ENCODE data around the gene EFEMP2.

Gene EFEMP2

DNA sequence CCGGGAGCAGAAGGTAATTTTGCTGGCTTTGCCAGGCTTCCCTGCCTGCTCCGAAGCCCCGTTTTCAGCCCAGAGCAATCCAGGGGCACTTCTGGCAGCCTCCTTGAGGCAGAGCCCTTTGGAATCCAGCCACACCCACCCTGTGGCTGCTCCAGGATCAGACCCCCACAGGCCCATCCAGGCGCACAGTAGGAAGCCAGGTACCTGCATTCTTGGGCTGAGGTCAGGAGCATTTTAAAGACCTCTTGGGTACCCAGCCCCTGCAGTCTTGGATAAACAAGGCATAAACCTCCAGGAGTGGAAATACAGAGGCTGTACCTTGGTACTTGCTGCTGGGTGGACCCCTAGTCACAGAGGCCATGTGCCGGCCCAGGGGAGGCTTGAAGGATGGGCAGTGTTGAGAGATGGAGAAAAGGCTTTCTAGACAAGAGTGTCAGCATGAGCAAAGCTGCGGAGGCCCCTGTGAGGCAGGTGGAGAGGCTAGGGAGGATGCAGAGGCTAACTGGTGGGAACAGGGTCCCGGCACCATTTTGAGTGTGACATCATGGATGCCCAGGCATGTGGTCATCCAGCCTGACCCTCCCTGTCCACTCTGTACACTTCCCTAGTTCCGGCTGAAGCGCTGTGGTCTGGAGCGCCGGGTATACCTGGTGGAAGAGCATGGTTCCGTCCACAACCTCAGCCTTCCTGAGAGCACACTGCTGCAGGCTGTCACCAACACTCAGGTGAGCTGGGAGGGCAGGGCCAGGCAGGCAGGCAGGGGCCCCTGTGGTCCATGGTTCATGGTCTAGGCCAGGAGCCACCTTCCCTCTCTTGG, 8.5 kb downstream of the EFEMP2 start:
- H3K4me3 ChIP-seq (ENCODE audit: low read depth, low read length): no peak overlapping the region
- peaks cover 15% of the 10 kb centered on the region for H3K4me1 ChIP-seq (ENCODE audit: control insufficient read depth, insufficient read depth, low read length)
- no peak overlapping the region for H3K9ac ChIP-seq (ENCODE audit: low read length)
- no peaks in the 10 kb centered on the region for H3K9me3 ChIP-seq (ENCODE audit: control insufficient read depth, insufficient read depth, low read depth, low read length)
- H3K36me3 ChIP-seq (ENCODE audit: control insufficient read depth, insufficient read depth, low read length): peaks cover 56% of the 10 kb centered on the region
- no peak overlapping the region for H3K27ac ChIP-seq (ENCODE audit: low read depth, low read length)
- no peaks in the 10 kb centered on the region for H3K27me3 ChIP-seq (ENCODE audit: control insufficient read depth, insufficient read depth, low read length)

DNA sequence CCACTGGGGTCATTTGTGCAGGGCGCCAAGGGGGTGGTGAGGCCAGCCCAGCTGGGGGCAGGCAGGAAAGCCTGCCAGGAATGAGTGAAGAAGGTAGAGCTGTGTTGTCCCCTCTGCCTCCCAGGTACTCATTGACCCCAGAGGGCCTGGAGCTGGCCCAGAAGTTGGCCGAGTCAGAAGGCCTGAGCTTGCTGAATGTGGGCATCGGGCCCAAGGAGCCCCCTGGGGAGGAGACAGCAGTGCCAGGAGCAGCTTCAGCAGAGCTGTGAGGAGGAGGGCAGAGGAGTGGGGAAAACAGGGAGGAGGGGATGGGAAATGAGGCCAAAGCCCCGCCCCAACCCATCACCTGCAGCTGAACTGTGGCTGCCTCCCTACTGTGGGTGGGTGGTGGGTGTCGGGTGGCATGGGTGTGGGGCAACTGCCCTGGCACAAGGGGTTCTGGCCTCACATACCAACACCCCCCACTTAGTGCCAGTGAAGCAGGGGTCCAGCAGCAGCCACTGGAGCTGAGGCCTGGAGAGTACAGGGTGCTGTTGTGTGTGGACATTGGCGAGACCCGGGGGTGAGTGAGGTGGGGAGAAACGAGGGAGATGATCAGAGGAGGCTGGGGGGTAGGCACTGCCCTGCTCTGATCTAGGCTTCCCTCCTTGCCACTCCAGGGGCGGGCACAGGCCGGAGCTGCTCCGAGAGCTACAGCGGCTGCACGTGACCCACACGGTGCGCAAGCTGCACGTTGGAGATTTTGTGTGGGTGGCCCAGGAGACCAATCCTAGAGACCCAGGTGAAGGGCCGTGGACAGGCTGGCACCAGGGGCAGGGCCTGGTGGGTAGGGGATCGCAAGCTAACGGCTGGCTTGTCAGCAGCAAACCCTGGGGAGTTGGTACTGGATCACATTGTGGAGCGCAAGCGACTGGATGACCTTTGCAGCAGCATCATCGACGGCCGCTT, 9.4 kb downstream of the EFEMP2 start:
- Histone ChIP-seq H3K27ac (ENCODE audit: low read depth, low read length) (no peak overlapping the region), H3K36me3 (ENCODE audit: control insufficient read depth, insufficient read depth, low read length) (peaks cover 56% of the 10 kb centered on the region), H3K27me3 (ENCODE audit: control insufficient read depth, insufficient read depth, low read length) (no peaks in the 10 kb centered on the region), H3K4me3 (ENCODE audit: low read depth, low read length) (no peak overlapping the region), H3K9me3 (ENCODE audit: control insufficient read depth, insufficient read depth, low read depth, low read length) (no peaks in the 10 kb centered on the region), H3K9ac (ENCODE audit: low read length) (no peak overlapping the region), H3K4me1 (ENCODE audit: control insufficient read depth, insufficient read depth, low read length) (peaks cover 15% of the 10 kb centered on the region)

DNA sequence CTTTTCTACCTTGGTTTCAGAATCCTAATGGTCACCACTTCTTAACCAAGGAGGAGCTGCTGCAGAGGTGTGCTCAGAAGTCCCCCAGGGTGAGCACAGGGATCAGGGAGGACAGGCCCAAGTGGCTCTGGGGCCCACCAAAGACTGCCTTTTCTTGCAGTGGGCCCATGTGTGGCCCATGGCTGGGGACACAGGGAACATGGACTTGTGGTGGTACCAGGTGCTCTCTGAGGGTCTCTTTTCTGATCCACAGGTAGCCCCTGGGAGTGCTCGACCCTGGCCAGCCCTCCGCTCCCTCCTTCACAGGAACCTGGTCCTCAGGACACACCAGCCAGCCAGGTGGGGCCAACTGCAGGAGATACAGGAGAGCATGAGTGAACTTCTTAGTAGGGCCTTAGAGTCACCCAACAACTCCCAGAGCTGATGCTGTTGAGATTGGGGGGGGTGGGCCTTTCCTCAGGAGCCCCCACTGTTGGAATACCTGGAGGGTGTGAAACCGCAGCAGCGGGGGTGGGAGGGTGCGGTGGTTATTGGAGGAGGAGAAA, 10.3 kb downstream of the EFEMP2 start:
- H3K4me3 ChIP-seq (ENCODE audit: low read depth, low read length): no peak overlapping the region
- no peaks in the 10 kb centered on the region for H3K27me3 ChIP-seq (ENCODE audit: control insufficient read depth, insufficient read depth, low read length)
- H3K4me1 ChIP-seq (ENCODE audit: control insufficient read depth, insufficient read depth, low read length): peaks cover 14% of the 10 kb centered on the region
- no peaks in the 10 kb centered on the region for H3K9me3 ChIP-seq (ENCODE audit: control insufficient read depth, insufficient read depth, low read depth, low read length)
- H3K27ac ChIP-seq (ENCODE audit: low read depth, low read length): no peak overlapping the region
- peaks cover 56% of the 10 kb centered on the region for H3K36me3 ChIP-seq (ENCODE audit: control insufficient read depth, insufficient read depth, low read length)
- H3K9ac ChIP-seq (ENCODE audit: low read length): no peak overlapping the region

DNA sequence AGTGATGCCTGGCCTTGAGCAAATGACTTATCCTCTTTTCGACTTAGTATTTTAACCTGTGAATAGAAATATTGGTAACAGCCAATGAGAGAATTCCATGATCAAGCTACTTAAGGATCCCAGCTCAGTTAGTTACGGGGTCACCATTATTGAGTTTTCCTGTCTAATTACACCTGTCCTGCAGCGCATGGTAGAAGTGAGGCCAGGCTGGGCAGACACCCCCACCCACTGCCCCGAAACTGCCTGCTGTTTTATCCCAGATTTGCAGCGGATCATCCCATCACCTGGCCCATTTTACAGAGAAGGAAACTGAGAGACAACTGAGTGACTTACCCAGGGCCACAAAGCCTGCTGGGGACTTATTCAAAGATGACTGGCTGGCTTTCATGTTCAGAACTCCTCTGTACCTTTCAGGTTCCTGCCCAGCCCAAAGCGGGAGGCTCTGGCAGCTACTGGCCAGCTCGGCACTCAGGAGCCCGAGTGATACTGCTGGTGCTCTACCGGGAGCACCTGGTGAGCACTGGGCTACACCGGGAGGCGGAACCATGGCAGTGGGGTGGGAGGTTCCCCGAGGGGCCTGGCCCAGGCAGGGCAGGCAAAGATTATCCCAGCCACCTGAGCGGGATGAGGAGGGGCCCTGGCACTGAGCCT, 10.9 kb downstream of the EFEMP2 start:
- Histone ChIP-seq H3K4me3 (ENCODE audit: low read depth, low read length) (peak overlapping the region; percentile 92), H3K9me3 (ENCODE audit: control insufficient read depth, insufficient read depth, low read depth, low read length) (no peaks in the 10 kb centered on the region), H3K36me3 (ENCODE audit: control insufficient read depth, insufficient read depth, low read length) (peaks cover 51% of the 10 kb centered on the region), H3K9ac (ENCODE audit: low read length) (peak overlapping the region; percentile 98), H3K27ac (ENCODE audit: low read depth, low read length) (no peak overlapping the region), H3K27me3 (ENCODE audit: control insufficient read depth, insufficient read depth, low read length) (no peaks in the 10 kb centered on the region), H3K4me1 (ENCODE audit: control insufficient read depth, insufficient read depth, low read length) (peaks cover 9% of the 10 kb centered on the region)

DNA sequence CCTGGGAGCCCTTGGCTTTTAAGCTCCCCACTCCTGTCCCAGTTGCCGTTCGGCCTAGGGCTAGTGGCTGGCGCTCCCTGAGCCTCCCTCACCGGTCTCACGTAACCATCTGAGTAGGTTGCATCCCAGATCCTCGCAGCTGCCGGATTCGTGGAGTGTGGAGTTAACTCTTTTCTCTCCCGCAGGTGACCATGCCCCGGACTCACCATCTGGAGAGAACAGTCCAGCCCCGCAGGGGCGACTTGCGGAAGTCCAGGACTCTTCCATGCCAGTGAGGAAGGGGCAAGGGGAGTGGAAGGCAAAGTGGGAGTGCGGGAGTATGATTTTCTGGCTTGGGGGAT, 11.5 kb downstream of the EFEMP2 start:
- no peaks in the 10 kb centered on the region for H3K27me3 ChIP-seq (ENCODE audit: control insufficient read depth, insufficient read depth, low read length)
- H3K9me3 ChIP-seq (ENCODE audit: control insufficient read depth, insufficient read depth, low read depth, low read length): no peaks in the 10 kb centered on the region
- H3K4me1 ChIP-seq (ENCODE audit: control insufficient read depth, insufficient read depth, low read length): peaks cover 13% of the 10 kb centered on the region
- H3K36me3 ChIP-seq (ENCODE audit: control insufficient read depth, insufficient read depth, low read length): peaks cover 52% of the 10 kb centered on the region
- H3K9ac ChIP-seq (ENCODE audit: low read length): peak overlapping the region; percentile 98
- H3K4me3 ChIP-seq (ENCODE audit: low read depth, low read length): peak overlapping the region; percentile 92
- peak overlapping the region; percentile 92; the same call in 1 of the 2 replicates for H3K27ac ChIP-seq (ENCODE audit: low read depth, low read length)

DNA sequence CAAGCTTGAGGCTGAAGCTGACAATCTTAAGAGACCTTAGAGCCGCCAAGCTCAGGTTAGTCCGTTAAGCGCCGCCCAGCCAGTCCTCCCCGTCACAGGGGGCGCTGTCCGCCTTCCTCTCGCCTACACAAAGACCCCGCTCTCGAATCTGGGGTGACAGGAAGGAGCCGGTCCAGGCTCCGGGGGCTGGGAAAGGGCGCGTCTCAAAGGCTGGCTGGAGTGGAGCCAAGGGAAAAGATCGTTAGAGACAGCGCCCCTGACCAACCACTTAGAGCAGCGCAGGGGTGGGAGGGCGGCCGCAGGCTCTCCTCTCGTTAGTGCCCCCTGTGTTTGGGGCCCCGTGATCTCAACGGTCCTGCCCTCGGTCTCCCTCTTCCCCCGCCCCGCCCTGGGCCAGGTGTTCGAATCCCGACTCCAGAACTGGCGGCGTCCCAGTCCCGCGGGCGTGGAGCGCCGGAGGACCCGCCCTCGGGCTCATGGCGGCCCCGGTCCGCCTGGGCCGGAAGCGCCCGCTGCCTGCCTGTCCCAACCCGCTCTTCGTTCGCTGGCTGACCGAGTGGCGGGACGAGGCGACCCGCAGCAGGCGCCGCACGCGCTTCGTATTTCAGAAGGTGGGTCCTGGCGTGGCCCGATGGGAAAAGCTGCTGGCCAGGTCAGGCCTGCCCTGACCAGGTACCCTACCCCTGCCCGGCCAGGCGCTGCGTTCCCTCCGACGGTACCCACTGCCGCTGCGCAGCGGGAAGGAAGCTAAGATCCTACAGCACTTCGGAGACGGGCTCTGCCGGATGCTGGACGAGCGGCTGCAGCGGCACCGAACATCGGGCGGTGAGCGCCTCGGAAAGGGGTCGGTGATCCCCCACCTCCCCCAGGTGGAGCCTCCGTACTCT, 12.1 kb downstream of the EFEMP2 start, which contains the start of gene MUS81:
TSS of gene MUS81 (plus strand) at position 156 of the 887 bp plus-strand sequence. CDS start at position 477, 321 bp downstream.
- Histone ChIP-seq H3K36me3 (ENCODE audit: control insufficient read depth, insufficient read depth, low read length) (peaks cover 52% of the 10 kb centered on the region), H3K4me1 (ENCODE audit: control insufficient read depth, insufficient read depth, low read length) (peaks cover 14% of the 10 kb centered on the region), H3K27ac (ENCODE audit: low read depth, low read length) (peak within 1 kb of the TSS; percentile 92)

DNA sequence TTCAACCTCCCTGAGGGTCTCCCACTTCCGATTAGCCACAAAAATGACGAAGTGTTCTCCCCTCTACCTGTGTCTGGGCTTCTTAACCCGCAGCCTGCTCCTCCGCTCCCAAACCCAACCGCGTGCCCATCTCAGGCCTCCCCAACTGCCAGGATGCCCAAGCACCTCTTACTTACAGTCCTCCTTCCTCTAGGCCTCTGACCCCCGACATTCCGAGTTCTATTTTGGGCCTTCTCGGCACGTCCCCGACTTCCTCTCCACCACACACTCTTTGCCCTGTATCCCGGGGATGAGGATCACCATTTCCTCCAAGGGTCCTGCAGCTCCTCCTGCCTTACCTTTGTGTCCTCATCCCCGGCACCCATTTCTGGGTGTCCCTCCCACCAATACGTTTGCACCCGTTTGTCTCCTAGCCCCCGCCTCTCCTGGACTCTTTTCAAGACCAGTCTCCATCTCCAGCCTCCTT, 12.8 kb downstream of the EFEMP2 start:
- peak overlapping the region; percentile 98 for H3K9ac ChIP-seq (ENCODE audit: low read length)
- no peaks in the 10 kb centered on the region for H3K9me3 ChIP-seq (ENCODE audit: control insufficient read depth, insufficient read depth, low read depth, low read length)
- no peaks in the 10 kb centered on the region for H3K27me3 ChIP-seq (ENCODE audit: control insufficient read depth, insufficient read depth, low read length)
- H3K4me1 ChIP-seq (ENCODE audit: control insufficient read depth, insufficient read depth, low read length): peaks cover 14% of the 10 kb centered on the region
- H3K36me3 ChIP-seq (ENCODE audit: control insufficient read depth, insufficient read depth, low read length): peaks cover 52% of the 10 kb centered on the region
- peak overlapping the region; percentile 92 for H3K4me3 ChIP-seq (ENCODE audit: low read depth, low read length)
- H3K27ac ChIP-seq (ENCODE audit: low read depth, low read length): peak overlapping the region; percentile 92

More for the DNA sequence above, 12.1 kb downstream of the EFEMP2 start, which contains the start of gene MUS81:
- Histone ChIP-seq H3K9ac (ENCODE audit: low read length) (peak within 1 kb of the TSS; percentile 98), H3K9me3 (ENCODE audit: control insufficient read depth, insufficient read depth, low read depth, low read length) (no peaks in the 10 kb centered on the region), H3K27me3 (ENCODE audit: control insufficient read depth, insufficient read depth, low read length) (no peaks in the 10 kb centered on the region), H3K4me3 (ENCODE audit: low read depth, low read length) (peak within 1 kb of the TSS; percentile 92)

DNA sequence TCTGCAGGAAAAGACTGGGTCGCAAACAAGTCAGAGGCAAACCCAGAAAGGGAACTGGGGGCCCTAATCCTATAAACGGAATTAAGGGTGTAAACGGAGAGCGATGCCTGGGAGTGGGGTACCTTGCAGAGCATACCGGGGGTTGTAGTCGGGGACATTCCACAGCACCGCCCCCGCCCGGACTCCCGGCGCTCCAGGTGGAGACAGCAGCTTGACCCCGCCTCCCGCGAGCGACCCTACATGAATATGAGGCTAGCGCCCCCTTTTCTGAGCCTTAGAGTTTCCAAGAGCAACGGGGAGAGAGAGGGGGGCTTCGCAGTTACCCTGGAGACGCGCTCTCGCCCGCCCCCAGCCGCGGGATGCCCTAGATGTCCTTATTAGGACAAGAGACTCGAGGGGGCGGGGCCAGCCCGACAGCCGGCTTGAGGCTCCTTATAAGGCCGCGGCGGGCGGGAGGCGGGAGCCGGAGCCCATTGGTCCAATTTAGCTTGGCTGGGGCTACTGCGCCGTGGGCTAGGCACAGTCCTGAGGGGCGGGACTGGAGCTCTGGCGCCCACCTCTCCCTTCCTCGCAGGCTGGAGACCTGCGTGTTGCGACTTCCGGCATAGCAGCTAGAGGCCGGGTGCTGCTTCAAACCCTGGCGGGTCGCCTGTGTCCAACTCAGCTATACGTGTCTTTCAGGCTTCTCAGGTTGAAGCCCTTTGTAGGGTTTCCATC, 13.3 kb downstream of the EFEMP2 start:
- Histone ChIP-seq H3K27ac (ENCODE audit: low read depth, low read length) (peak overlapping the region; percentile 92), H3K27me3 (ENCODE audit: control insufficient read depth, insufficient read depth, low read length) (no peaks in the 10 kb centered on the region), H3K9ac (ENCODE audit: low read length) (peak overlapping the region; percentile 98), H3K9me3 (ENCODE audit: control insufficient read depth, insufficient read depth, low read depth, low read length) (no peaks in the 10 kb centered on the region), H3K36me3 (ENCODE audit: control insufficient read depth, insufficient read depth, low read length) (peaks cover 52% of the 10 kb centered on the region), H3K4me3 (ENCODE audit: low read depth, low read length) (peak overlapping the region; percentile 92), H3K4me1 (ENCODE audit: control insufficient read depth, insufficient read depth, low read length) (peaks cover 14% of the 10 kb centered on the region)

DNA sequence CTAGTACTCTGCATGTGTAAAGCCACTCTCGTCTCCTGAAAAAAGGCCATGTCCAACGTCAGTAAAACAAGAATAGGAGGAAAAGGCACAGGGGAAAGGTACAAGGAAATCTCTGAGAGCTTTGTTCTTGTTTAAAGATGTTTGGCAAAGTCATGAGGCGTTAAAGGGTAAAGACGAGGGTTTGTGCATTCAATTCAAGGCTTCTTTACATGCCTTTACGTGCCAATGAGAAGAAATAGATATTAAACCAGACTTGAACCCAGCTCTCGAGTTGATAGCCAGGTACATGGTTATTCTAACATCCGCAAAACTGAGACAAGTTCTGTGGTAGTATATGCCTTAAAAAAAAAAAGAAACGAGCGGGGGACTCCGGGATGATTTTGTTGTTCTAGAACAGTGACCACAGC, 13.9 kb downstream of the EFEMP2 start:
- Histone ChIP-seq H3K36me3 (ENCODE audit: control insufficient read depth, insufficient read depth, low read length) (peaks cover 52% of the 10 kb centered on the region), H3K9ac (ENCODE audit: low read length) (peak overlapping the region; percentile 93), H3K4me1 (ENCODE audit: control insufficient read depth, insufficient read depth, low read length) (peaks cover 14% of the 10 kb centered on the region), H3K9me3 (ENCODE audit: control insufficient read depth, insufficient read depth, low read depth, low read length) (no peaks in the 10 kb centered on the region), H3K27ac (ENCODE audit: low read depth, low read length) (peak overlapping the region; percentile 92), H3K27me3 (ENCODE audit: control insufficient read depth, insufficient read depth, low read length) (no peaks in the 10 kb centered on the region), H3K4me3 (ENCODE audit: low read depth, low read length) (peak overlapping the region; percentile 92)
